GM19035 (cell line): Measurements from ENCODE around the gene LRRC4C.

ENCODE experiments used
- ATAC-seq: cut with Tn5 transposase; IDR thresholded peaks from one replicate; pipeline ENCODE4 v1.9.1; 2021; ENCODE audit not compliant: unreplicated experiment

The LRRC4C gene

DNA sequence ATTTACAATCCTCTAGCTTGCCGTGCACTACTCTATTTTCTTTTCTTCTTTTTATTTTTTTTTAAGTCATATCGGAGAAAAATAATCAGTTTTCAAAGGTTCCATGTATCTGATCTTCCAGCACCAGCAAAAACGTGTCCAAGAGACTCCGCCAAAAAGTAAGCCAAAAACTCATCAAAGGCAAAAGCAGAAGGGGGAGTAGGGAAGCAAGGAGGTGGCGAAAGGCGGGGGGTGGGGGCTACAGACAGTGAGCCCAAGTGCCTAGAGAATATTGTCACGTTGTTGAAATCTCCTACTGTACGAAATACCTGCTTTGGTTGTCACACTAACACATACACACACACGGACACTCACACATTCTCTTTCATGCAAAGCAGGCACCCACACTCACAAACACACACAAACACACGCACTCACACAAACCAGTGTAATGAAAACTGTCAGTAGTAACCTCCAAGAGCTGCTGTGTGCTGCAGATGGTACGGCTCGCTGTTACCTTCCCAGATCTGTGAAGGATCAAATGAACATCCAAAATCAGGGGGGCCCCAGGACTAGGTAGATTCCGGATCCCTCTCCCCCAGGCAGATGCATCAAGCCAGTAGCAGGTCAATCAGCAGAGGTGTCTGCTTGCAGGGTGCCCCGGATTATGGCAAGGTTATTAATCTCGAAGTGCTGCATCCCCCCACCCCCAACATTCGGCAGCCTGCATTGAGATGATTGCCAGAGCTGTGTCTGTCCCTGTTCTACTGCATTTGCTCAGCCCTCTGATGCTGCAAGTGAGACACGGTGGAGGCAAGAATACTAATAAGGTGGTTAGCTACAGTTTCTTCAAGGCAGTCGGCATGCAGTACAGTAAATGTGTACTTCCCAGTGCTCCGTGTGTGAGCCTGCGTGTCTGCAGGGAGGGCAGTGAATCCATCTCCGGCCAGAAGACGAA is at the start of gene LRRC4C:
TSS of gene LRRC4C (minus strand) at position 188 of the 937 bp plus-strand sequence.
- ATAC-seq: no peak

DNA sequence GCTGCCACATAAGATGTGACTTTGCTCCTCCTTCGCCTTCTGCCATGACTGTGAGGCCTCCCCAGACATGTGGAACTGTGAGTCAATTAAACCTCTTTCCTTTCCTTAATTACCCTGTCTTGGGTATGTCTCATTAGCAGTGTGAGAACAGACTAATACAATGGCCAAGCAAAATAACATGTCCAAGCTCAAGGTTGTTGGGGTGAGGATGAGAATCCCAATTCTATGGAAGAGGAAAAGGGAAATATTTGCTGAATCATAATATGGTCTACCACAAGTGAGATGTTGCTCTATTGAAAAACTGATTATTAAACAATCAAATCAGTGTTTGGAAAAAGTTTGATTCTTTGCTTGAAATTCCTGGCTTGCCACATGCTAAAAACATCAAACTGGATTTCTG is 48.7 kb upstream of the LRRC4C start:
- ATAC-seq: no peak

DNA sequence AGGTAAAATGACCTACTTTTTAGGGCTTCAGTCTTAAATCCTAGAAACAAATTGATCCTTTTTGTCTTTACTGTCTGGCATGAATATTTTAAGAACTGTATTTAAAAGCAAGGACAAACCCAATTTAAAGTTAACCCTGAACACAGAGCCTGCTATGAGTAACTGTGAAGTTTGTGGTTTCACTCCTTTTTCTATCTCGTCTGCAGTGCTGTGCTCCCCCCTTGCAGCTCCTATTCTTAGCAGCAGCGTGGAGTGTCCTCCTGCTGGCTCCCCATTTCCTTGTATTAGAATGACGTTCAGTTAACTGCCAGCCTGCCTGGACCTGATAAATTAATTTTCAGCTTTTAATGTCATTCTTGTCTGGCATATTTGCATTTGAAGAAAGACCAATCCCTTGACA is 40.0 kb upstream of the LRRC4C start:
- ATAC-seq: no peak

GRCh38 chr11:41498726-41499125 is 39.3 kb upstream of the LRRC4C start:
- ATAC-seq: no peak

DNA sequence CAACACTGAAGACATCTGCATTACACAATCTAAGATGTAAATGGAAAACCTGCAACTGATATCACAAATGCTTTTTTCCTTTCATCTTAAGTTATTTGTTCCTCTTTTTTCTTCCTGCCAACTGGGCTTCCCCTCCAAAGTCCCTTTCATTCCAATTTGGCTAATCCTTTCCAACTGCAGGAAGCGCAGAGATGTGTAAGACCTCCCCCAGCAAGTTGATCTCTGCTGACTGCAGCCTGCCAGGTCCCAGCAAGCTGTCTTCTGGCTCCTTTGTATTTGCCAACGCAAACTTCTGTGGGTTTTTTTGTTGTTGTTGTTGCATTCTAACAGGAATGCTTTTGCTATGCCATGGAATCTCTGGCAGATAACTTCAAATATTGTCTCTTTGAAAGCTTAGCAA is 38.5 kb upstream of the LRRC4C start:
- ATAC-seq: no peak

- no peak for ATAC-seq
These were observed 35.3 kb upstream of the LRRC4C start for GRCh38 chr11:41494716-41495115.

DNA sequence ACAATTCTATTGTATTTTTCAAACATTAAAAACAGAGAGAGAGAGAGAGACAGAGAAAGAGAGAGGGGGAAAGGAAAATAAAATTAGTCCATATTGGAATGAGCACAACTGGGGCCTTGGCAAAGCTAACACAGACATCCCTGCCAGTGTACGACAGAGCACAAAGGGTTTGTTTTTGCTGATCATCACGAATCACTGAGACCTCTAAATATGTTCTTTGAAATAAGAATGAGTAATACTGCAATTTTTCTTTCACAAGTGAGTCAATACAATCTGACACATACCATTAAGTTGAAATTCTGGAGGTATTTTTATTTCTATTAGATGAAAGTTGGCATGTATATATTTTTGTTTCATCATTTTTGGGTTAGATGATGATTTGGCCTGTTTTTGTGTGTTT is 27.0 kb upstream of the LRRC4C start:
- ATAC-seq: no peak

GRCh38 chr11:41483956-41484355 is 24.5 kb upstream of the LRRC4C start:
- no peak for ATAC-seq

- no peak for ATAC-seq
These were observed 19.7 kb upstream of the LRRC4C start for GRCh38 chr11:41479179-41479578.

- ATAC-seq: no peak
These were observed 1.7 kb upstream of the LRRC4C start for GRCh38 chr11:41461057-41461681.

GRCh38 chr11:41458641-41459040 is 811 bp downstream of the LRRC4C start:
- no peak for ATAC-seq

GRCh38 chr11:41458154-41458553 is 1.3 kb downstream of the LRRC4C start:
- no peak for ATAC-seq

- no peak for ATAC-seq
These were observed 2.0 kb downstream of the LRRC4C start for GRCh38 chr11:41457216-41458014.

GRCh38 chr11:41456269-41456668 is 3.2 kb downstream of the LRRC4C start:
- no peak for ATAC-seq

DNA sequence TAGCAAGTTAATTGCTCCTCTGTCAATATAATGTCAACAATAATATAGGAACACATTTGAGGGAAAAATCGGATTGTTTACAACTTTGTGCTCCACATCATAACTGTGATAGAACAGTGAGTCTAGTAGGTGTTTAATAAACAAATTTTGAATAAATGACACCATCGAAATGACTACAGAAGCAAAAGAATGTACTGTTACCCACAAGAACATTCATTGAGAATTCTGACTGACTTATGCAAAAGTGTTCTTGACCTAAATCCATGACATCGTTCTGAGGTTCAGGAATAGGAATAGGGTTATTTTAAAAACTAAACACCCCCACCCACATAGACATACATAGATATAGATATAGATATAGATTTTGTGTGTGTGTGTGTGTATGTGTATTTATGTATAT is 8.4 kb downstream of the LRRC4C start:
- no peak for ATAC-seq

DNA sequence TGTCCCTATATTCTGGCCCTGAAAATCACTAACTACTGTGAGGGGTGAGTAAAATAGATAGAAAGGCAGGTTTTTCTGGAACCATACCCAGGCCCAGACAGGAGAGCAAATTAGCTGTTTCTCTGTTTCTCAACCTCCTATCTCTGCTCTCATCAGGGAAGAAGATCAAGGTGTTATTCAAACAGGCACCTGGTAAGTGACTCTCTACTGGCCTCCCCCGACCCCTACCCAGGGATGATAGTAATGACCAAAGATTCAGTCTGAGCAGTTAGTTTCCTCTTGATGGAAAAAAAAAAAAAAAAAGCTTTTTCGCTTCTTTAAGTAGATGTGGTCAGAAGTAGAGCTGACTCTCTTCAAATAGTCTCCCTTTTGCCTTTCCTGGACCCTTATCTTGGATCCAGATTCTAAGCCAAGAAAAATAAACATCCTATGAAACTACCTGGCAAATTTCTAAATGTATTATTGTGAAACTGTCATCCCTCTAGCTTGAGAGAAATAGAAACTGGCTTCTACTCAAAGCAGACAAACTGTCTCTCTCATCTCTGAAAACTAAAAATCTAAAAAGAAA is 9.9 kb downstream of the LRRC4C start:
- no peak for ATAC-seq

GRCh38 chr11:41446566-41446965 is 12.9 kb downstream of the LRRC4C start:
- ATAC-seq: no peak

DNA sequence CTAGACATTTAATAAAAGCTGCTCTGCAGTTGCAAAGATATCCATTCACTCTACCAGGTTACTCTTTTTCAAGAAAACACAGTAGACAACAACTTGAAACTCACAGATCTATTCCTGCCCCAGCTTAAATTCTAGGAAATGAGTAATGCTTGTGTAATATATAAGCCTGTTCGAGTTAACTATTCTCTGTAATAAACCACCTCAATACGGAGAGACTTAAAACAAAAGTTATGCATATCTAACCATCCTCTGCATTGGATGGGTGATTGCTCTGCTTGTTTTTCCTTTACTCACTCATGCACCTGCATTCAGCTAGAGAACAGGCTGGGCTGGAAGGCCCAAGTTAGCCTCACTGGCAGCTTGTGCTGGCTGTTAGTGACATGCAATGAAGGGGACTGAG is 13.3 kb downstream of the LRRC4C start:
- no peak for ATAC-seq

GRCh38 chr11:41437006-41437490 is 22.4 kb downstream of the LRRC4C start:
- ATAC-seq: no peak

DNA sequence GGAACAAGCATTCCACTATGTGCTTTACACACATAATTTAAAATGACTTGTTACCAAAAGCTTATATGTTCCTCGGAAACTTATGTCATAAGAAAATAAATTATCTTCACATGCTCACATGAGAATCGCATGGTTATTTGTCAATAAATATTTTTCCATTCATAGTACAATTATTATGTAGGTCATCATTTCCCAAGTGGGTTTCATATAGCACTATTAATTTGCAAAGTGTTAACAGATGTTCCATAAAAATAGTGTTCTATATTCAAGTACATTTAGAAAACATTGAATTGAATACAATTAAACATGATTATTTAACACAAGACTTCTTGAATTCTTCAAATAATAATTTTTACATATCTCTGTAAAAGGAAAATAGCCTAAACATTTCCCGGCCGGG is 23.9 kb downstream of the LRRC4C start:
- ATAC-seq: no peak

- no peak for ATAC-seq
These were observed 27.7 kb downstream of the LRRC4C start for GRCh38 chr11:41431784-41432183.
